Trophoblast cell (in vitro differentiated cells and primary cell): ENCODE data around the gene SNX6.
A peak's percentile ranks its signal among the peaks of the same experiment; 100 is the strongest.
"Not testable (repeated sequence)": the region's sequence is repeated elsewhere in the genome, so short reads cannot be mapped to it uniquely, and the experiment has no call there.

Experiments used
- DNase-seq, 2 donors: peaks; one replicate each; pipeline ENCODE4 v3.0.0-alpha.2; 2016
- H2AFZ ChIP-seq: 2 replicates; pipeline ENCODE4 v1.6.1; 2013; ENCODE audit warnings: low read length, moderate library complexity, mild to moderate bottlenecking; ENCODE audit not compliant: insufficient read depth, poor library complexity
- H2AK5ac ChIP-seq: 2 replicates; pipeline ENCODE4 v1.6.1; 2013; ENCODE audit warnings: mild to moderate bottlenecking, low read length
- H2BK120ac ChIP-seq: 2 replicates; pipeline ENCODE4 v1.6.1; 2013; ENCODE audit warnings: low read length, mild to moderate bottlenecking, moderate library complexity; ENCODE audit not compliant: insufficient read depth, poor library complexity
- H2BK12ac ChIP-seq: 2 replicates; pipeline ENCODE4 v1.6.1; 2013; ENCODE audit warnings: mild to moderate bottlenecking, low read length, moderate library complexity
- H2BK5ac ChIP-seq: 2 replicates; pipeline ENCODE4 v1.6.1; 2013; ENCODE audit warnings: low read length, low read depth, moderate library complexity, mild to moderate bottlenecking; ENCODE audit not compliant: poor library complexity
- H3K14ac ChIP-seq: 2 replicates; pipeline ENCODE4 v1.6.1; 2013; ENCODE audit warnings: mild to moderate bottlenecking, low read length
- H3K18ac ChIP-seq: 2 replicates; pipeline ENCODE4 v1.6.1; 2013; ENCODE audit warnings: mild to moderate bottlenecking, low read length
- H3K23ac ChIP-seq: 2 replicates; pipeline ENCODE4 v1.6.1; 2013; ENCODE audit warnings: low read length
- H3K27ac ChIP-seq: 2 replicates; pipeline ENCODE4 v1.5.1; 2013; ENCODE audit warnings: low read depth, mild to moderate bottlenecking, inconsistent platforms, low read length, moderate library complexity
- H3K27me3 ChIP-seq: 2 replicates; pipeline ENCODE4 v1.6.1; 2013; ENCODE audit warnings: inconsistent platforms, mild to moderate bottlenecking, low read length, moderate library complexity; ENCODE audit not compliant: insufficient read depth
- H3K36me3 ChIP-seq, 2 experiments: 1 replicate in 1 of 2; 2 replicates in 1 of 2; pipeline ENCODE4 v1.6.1; 2013; ENCODE audit warnings: low read length in 2 of 2, mild to moderate bottlenecking in 2 of 2, moderate library complexity in 1 of 2; ENCODE audit not compliant: insufficient read depth in 2 of 2, control insufficient read depth in 1 of 2
- H3K4ac ChIP-seq: 2 replicates; pipeline ENCODE4 v1.6.1; 2013; ENCODE audit warnings: low read depth, mild to moderate bottlenecking, low read length, moderate library complexity
- H3K4me1 ChIP-seq, 2 experiments: 1 replicate in 1 of 2; 2 replicates in 1 of 2; pipeline ENCODE4 v1.6.1; 2013; ENCODE audit warnings: low read length in 2 of 2, mild to moderate bottlenecking in 2 of 2, moderate library complexity in 1 of 2; ENCODE audit not compliant: insufficient read depth in 2 of 2, control insufficient read depth in 1 of 2
- H3K4me2 ChIP-seq: 2 replicates; pipeline ENCODE4 v1.6.1; 2013; ENCODE audit warnings: inconsistent platforms, mild to moderate bottlenecking, low read length, moderate library complexity
- H3K4me3 ChIP-seq: 2 replicates; pipeline ENCODE4 v1.5.1; 2013; ENCODE audit warnings: mild to moderate bottlenecking, low read depth, low read length, inconsistent platforms
- H3K79me1 ChIP-seq: one replicate; pipeline ENCODE4 v1.6.1; 2013; ENCODE audit warnings: low read length
- H3K79me2 ChIP-seq: 2 replicates; pipeline ENCODE4 v1.6.1; 2013; ENCODE audit warnings: low read length, mild to moderate bottlenecking; ENCODE audit not compliant: control insufficient read depth, insufficient read depth, poor library complexity
- H3K9ac ChIP-seq: 2 replicates; pipeline ENCODE4 v1.6.1; 2013; ENCODE audit warnings: mild to moderate bottlenecking, low read length
- H3K9me3 ChIP-seq: 2 replicates; pipeline ENCODE4 v1.6.1; 2013; ENCODE audit warnings: low read depth, mild to moderate bottlenecking, control low read depth, inconsistent platforms, low read length; ENCODE audit not compliant: insufficient read depth
- H4K12ac ChIP-seq: 2 replicates; pipeline ENCODE4 v1.6.1; 2013; ENCODE audit warnings: low read depth, mild to moderate bottlenecking, low read length, moderate library complexity
- H4K8ac ChIP-seq: 2 replicates; pipeline ENCODE4 v1.6.1; 2013; ENCODE audit warnings: low read depth, mild to moderate bottlenecking, low read length, moderate library complexity
- H4K91ac ChIP-seq: one replicate; pipeline ENCODE4 v1.6.1; 2013; ENCODE audit warnings: low read depth, mild to moderate bottlenecking, low read length, moderate library complexity
- WGBS: extraction: QIAGEN DNeasy Blood & Tissue Kit; methylation state at CpG from one replicate; pipeline ENCODE4 v1.1.7; 2013; ENCODE audit warnings: missing lambda C conversion rate; ENCODE audit not compliant: insufficient read length, insufficient coverage; ENCODE audit errors: extremely low coverage; 5-methylcytosine and 5-hydroxymethylcytosine counted together

SNX6 gene

GRCh38 chr14:34527591-34527990, 102.4 kb downstream of the SNX6 start:
- Histone ChIP-seq H3K14ac (no peak overlapping the region), H3K9ac (no peak overlapping the region), H3K4me3 (no peak overlapping the region), H3K4me2 (no peak overlapping the region), H2AFZ (no peak overlapping the region), H2BK120ac (no peak overlapping the region), H3K79me1 (no peaks in the 10 kb centered on the region), H3K4ac (no peak overlapping the region), H4K12ac (no peak overlapping the region), H4K91ac (no peak overlapping the region), H3K27me3 (no peaks in the 10 kb centered on the region), H4K8ac (no peak overlapping the region), H3K4me1 (no peaks in the 10 kb centered on the region), H3K27ac (no peak overlapping the region), H3K9me3 (no peaks in the 10 kb centered on the region), H3K36me3 (peaks cover 55% of the 10 kb centered on the region in 2 experiments), H2AK5ac (no peak overlapping the region), H2BK5ac (no peak overlapping the region), H3K18ac (no peak overlapping the region), H3K23ac (no peak overlapping the region), H2BK12ac (no peak overlapping the region), H3K79me2 (no peaks in the 10 kb centered on the region)
- no CpG with 5 or more reads among the region's 1 CpG for WGBS
- DNase-seq, result no peak

GRCh38 chr14:34524216-34524615, 105.7 kb downstream of the SNX6 start:
- H3K14ac ChIP-seq, H3K27ac ChIP-seq, H4K12ac ChIP-seq, H2AFZ ChIP-seq, H3K79me2 ChIP-seq, H3K23ac ChIP-seq, H2BK12ac ChIP-seq, H2BK120ac ChIP-seq, H2BK5ac ChIP-seq, H4K8ac ChIP-seq, H3K9ac ChIP-seq, H3K27me3 ChIP-seq, H3K4ac ChIP-seq, H3K79me1 ChIP-seq, H4K91ac ChIP-seq, H3K4me2 ChIP-seq, H2AK5ac ChIP-seq, H3K4me3 ChIP-seq, H3K18ac ChIP-seq, H3K4me1 ChIP-seq, H3K9me3 ChIP-seq: not testable (repeated sequence)
- peak; percentile 51 to 79 for DNase-seq
- no CpG with 5 or more reads among the region's 8 CpGs for WGBS
- peaks cover 44 to 45% of the 10 kb centered on the region in 2 experiments for H3K36me3 ChIP-seq

- Histone ChIP-seq H3K23ac (no peak overlapping the region), H3K27ac (no peak overlapping the region), H3K18ac (no peak overlapping the region), H3K79me1 (no peaks in the 10 kb centered on the region), H3K36me3 (peaks cover 43 to 44% of the 10 kb centered on the region in 2 experiments), H4K91ac (no peak overlapping the region), H2BK120ac (no peak overlapping the region), H2AFZ (no peak overlapping the region), H3K9me3 (no peaks in the 10 kb centered on the region), H3K4me3 (no peak overlapping the region), H2AK5ac (no peak overlapping the region), H2BK5ac (no peak overlapping the region), H4K8ac (no peak overlapping the region), H3K27me3 (no peaks in the 10 kb centered on the region), H3K4me1 (no peaks in the 10 kb centered on the region), H3K4me2 (no peak overlapping the region), H3K14ac (no peak overlapping the region), H4K12ac (no peak overlapping the region), H3K4ac (no peak overlapping the region), H2BK12ac (no peak overlapping the region), H3K79me2 (no peaks in the 10 kb centered on the region), H3K9ac (no peak overlapping the region)
- no CpG with 5 or more reads among the region's 2 CpGs for WGBS
- no peak for DNase-seq
These were observed 107.5 kb downstream of the SNX6 start for GRCh38 chr14:34522496-34522895.

GRCh38 chr14:34521071-34521470, 108.9 kb downstream of the SNX6 start:
- no CpG with 5 or more reads among the region's 6 CpGs for WGBS

More at GRCh38 chr14:34521071-34521470, 108.9 kb downstream of the SNX6 start:
- H3K4me1 ChIP-seq, H3K18ac ChIP-seq, H3K4me2 ChIP-seq, H2BK120ac ChIP-seq, H2AFZ ChIP-seq, H3K4me3 ChIP-seq, H4K8ac ChIP-seq, H3K9ac ChIP-seq, H3K27ac ChIP-seq, H4K12ac ChIP-seq, H3K23ac ChIP-seq, H4K91ac ChIP-seq, H3K79me2 ChIP-seq, H3K9me3 ChIP-seq, H3K79me1 ChIP-seq, H2AK5ac ChIP-seq, H3K14ac ChIP-seq, H2BK12ac ChIP-seq, H3K27me3 ChIP-seq, H2BK5ac ChIP-seq, H3K4ac ChIP-seq: not testable (repeated sequence)
- peak in 1 of 2 donors; percentile 7 for DNase-seq
- peaks cover 32 to 35% of the 10 kb centered on the region in 2 experiments for H3K36me3 ChIP-seq
